GM12873 (cell line): ENCODE data around the gene PLEKHA6.

Experiments used
- TF ChIP-seq, protein P1 (sequence below): IDR thresholded peaks from 2 replicates; pipeline ENCODE4 v1.5.1; 2012; ENCODE audit warnings: low read depth, mild to moderate bottlenecking, moderate library complexity, low read length, control low read depth; ENCODE audit not compliant: insufficient read depth; ENCODE audit errors: missing control alignments

PLEKHA6 gene

DNA sequence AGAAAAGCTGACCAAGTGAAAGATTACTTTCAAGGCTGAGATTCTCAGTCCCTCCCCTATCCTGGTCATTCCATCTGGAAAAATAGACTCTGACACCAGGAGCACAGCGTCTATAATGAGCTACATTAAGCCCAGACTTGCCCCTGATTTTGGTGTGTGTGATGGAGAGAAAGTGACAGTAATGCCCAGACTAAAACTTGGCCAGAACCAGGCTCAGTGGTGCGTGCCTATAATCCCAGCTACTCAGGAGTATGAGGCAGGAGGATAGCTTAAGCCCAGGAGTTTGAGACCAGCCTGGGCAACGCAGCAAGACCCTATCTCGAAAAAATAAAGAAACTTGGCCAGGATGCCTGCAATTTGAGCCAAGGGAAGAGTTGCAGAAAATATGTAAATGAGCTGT, 15.9 kb downstream of the PLEKHA6 start:
- TF ChIP-seq, protein P1, sequence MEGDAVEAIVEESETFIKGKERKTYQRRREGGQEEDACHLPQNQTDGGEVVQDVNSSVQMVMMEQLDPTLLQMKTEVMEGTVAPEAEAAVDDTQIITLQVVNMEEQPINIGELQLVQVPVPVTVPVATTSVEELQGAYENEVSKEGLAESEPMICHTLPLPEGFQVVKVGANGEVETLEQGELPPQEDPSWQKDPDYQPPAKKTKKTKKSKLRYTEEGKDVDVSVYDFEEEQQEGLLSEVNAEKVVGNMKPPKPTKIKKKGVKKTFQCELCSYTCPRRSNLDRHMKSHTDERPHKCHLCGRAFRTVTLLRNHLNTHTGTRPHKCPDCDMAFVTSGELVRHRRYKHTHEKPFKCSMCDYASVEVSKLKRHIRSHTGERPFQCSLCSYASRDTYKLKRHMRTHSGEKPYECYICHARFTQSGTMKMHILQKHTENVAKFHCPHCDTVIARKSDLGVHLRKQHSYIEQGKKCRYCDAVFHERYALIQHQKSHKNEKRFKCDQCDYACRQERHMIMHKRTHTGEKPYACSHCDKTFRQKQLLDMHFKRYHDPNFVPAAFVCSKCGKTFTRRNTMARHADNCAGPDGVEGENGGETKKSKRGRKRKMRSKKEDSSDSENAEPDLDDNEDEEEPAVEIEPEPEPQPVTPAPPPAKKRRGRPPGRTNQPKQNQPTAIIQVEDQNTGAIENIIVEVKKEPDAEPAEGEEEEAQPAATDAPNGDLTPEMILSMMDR: no peak

DNA sequence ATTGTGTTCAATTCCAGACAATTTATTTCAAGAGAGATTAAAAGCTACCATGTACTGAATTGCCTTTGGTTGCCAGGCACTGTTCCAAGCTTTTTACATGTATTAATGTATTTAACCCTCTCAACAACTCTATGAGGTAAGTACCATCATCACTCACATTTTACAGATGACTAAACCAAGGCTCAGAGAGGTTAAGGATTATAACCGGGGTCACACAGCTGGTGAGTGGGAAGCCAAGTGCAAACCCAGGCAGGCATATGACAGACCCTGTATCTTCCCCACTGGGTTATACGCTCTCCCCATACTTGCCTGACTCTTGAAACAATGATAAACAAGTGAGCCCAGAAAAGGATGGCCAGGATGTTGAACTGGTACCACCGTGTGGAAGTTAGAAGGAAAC, 16.5 kb downstream of the PLEKHA6 start:
- TF ChIP-seq, protein P1: no peak

DNA sequence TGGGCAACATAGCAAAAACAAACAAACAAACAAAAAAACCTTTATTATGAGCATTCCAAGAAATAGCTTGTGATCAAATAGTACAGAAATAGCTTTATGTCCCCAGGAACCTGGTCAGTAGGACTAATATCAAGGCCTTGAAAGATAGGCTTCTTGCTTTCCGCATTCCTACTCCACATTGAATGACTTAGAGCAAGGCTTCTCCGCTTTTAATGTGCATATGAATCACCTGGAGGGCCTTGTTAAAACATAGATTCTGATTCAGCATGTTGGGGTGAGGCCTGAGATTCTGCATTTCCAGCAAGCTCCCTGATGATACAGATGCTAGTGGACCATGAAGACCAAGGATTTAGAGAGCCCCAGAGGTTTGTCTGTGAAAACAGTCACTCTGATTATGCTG, 17.4 kb downstream of the PLEKHA6 start:
- TF ChIP-seq, protein P1: no peak

DNA sequence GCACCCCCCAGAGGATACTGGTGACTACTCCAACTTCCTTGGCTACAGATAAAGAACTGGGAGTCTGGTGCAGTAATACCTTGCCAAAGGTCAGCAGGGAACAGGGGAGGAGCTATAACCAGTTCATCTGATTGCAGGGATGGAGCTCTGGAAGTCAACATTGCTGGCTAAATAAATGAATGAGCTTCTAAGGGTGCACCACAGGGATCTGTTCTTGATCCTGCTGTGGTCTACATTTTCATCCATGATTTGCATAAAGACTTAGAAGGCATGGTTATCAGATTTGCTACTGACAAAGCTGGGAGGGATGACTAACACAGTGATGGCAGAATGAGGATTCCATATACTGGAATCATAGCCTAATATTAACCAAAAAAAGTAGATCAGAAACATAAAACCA, 18.3 kb downstream of the PLEKHA6 start:
- TF ChIP-seq, protein P1: no peak

DNA sequence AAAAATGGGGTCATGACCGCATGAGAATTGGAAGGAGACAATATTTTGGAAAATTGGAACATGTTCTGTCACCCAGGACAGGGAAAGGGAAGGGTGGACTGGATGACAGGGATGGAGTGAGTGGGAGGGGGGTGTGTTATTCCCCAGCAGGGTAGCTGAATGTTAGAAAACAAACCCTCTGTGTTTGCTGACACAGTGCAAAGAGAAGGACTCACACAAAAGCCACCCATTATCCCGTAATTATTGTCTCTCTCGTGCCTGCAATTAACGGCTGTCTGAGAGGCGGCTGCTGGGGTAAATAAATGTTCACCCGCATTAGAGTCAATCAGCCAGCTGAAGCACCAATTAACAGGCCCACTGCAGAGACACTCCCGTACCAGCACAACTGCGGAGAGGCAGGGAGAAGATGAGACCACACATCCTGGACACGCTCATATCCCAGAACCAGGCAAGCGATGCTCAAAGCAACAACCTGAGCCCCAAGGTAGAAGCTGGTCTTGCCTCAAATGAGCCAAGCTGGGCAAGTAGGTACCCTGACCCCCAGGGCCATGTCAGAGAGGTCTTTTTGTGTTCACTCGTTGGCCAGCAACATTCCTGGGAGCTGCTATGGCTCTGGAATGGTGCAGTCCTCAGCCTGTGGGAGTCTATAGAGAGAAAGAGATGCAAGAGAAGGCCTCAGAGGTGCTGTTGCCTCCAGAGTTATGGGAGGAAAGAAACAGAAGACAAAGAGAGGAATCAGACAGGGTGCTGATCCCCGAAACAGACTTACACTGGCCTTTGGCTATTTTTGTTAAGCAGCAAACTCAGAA, 19.4 kb downstream of the PLEKHA6 start:
- TF ChIP-seq, protein P1: no peak

DNA sequence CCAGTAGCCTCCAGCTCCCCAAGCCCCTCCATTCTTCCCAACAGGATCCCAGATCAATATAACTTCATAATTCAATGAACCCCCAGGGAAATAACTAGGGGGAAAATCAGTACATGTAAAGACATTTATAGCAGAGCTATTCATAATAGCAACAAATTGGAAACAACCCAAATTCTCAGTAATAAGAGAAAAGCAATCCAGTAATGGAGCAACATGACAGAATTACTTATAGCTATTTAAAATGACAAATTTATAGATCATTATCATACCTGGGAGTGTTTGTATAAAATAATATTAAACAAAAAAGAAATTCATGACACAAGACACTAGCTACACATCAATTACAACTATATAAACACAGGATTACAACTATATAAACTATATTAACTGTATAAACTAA, 20.2 kb downstream of the PLEKHA6 start:
- TF ChIP-seq, protein P1: no peak

DNA sequence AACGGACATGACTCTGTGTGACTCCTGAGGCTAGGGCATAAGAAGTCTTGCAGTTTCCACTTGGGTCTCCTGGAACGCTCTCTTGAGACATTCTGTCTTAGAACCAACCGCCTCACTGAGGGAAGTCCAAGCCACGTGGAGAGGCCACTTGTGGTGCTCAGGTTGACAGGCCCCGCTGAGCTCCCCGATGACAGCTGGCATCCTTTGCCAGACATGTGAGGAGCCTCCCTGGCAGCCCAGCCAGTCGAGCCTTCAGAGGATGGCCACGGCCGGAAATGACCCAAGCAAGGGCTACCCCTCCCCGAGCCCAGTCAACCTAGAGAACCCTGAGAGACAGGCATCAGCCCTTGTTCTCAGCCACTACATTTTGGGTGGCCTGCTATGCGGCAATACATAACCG, 20.7 kb downstream of the PLEKHA6 start:
- TF ChIP-seq, protein P1: no peak
